BLaER1 (cell line): ENCODE measurements around the gene TUBD1.
A peak's percentile ranks its signal among the peaks of the same experiment; 100 is the strongest.
"Not testable (repeated sequence)": the region's sequence is repeated elsewhere in the genome, so short reads cannot be mapped to it uniquely, and the experiment has no call there.

Experiments used
- H3K27ac ChIP-seq: shearing (Covaris generic); formaldehyde crosslinking; 2 replicates; pipeline ENCODE4 v1.8.1; 2022
- H3K27me3 ChIP-seq: shearing (Covaris generic); formaldehyde crosslinking; 2 replicates; pipeline ENCODE4 v1.8.1; 2022
- H3K36me3 ChIP-seq: shearing (Covaris generic); formaldehyde crosslinking; 2 replicates; pipeline ENCODE4 v1.8.1; 2022
- H3K4me1 ChIP-seq: shearing (Covaris generic); formaldehyde crosslinking; 2 replicates; pipeline ENCODE4 v1.8.1; 2022
- H3K4me2 ChIP-seq: shearing (Covaris generic); formaldehyde crosslinking; 2 replicates; pipeline ENCODE4 v1.8.1; 2022
- H3K4me3 ChIP-seq: shearing (Covaris generic); formaldehyde crosslinking; 2 replicates; pipeline ENCODE4 v1.8.1; 2022
- H3K9ac ChIP-seq: shearing (Covaris generic); formaldehyde crosslinking; 2 replicates; pipeline ENCODE4 v1.8.1; 2022
- H3K9me3 ChIP-seq: shearing (Covaris generic); formaldehyde crosslinking; 2 replicates; pipeline ENCODE4 v1.8.1; 2022
- H4K20me1 ChIP-seq: shearing (Covaris generic); formaldehyde crosslinking; 2 replicates; pipeline ENCODE4 v1.8.1; 2022
- Cebpa-rat ChIP-seq: shearing (Covaris generic); IDR thresholded peaks from 2 replicates; pipeline ENCODE4 v1.8.1; 2022

TUBD1 gene

DNA sequence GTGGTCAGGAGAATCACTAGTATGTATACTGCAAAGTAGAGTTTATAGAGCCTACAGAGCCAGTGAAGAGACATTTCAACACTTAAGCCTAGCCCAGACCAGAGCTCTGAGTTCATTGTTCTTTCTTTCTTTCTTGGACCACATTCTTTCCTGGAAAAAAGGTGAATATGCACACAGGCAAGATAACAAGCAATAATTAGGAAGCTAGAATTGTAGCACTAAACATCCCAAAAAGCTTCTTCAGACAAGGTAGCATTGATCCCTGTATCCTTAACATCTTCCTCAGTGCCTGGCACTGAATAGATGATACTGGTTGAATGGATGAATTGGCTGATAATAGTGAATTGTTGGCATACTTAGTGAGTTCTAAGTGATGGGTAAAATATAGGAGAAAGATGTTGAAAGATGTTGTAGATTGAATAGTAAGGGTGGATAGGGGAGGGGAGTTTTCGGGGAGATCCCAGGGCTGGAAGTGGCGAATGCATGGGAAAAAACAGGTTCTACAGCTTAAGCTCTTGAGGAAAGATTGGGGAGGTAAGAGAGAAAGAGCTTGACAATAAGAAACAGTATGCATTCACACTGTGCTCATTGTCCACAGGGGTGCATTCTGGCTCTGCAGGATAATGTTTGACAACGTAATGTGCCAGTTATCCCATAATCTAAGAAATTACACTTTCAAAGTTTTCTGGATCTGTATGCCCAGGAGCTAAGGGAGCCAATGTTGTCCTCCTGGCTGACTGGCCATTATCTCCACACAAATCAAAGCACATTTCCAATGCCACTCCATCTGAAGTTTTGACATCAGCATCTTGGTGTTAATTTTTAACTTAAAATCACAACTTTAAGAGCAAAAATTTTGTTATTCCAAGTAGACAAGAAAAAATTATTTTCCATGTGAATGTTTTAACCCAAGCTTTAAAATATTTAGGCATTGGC, 35.6 kb downstream of the TUBD1 start:
- TF ChIP-seq Cebpa-rat: no peak
- H3K9ac ChIP-seq: no peak overlapping the region
- no peak overlapping the region for H3K4me2 ChIP-seq
- H3K9me3 ChIP-seq: no peaks in the 10 kb centered on the region
- H3K27ac ChIP-seq: no peak overlapping the region
- no peak overlapping the region for H3K4me3 ChIP-seq
- H3K4me1 ChIP-seq: no peaks in the 10 kb centered on the region
- H3K27me3 ChIP-seq: no peaks in the 10 kb centered on the region
- peaks cover 16% of the 10 kb centered on the region for H3K36me3 ChIP-seq
- no peaks in the 10 kb centered on the region for H4K20me1 ChIP-seq

DNA sequence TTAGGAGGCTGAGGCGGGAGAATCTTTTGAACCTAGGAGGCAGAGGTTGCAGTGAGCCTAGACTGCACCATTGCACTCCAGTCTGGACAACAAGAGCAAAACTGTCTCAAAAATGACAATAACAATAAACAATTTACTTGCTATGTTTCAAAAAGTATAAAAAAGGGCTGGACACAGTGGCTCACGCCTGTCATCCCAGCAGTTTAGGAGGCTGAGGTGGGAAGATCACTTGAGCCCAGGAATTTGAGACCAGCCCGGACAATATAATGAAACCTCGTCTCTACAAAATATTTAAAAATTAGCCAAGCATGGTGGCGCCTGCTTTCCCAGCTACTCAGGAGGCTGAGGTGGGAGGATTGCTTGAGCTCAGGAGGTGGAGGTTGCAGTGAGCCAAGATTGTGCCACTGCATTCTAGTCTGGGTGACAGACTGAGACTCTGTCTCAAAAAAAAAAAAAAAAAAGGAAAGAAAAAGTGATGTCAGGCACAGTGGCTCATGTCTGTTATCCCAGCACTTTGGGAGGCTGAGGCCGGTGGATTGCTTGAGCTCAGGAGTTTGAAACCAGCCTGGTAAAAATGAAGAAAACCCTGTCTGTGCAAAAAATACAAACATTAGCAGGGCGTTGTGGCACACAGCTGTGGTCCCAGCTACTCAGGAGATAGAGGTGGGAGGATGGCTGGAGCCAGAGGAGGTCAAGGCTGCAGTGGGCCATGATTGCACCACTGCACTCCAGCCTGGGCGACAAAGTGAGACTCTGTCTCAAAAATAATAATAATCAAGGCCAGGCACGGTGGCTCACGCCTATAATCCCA, 38.6 kb downstream of the TUBD1 start:
- H3K27ac ChIP-seq, H3K4me3 ChIP-seq, H3K4me2 ChIP-seq, H3K9ac ChIP-seq, H3K27me3 ChIP-seq, H3K4me1 ChIP-seq, H3K36me3 ChIP-seq, H3K9me3 ChIP-seq, H4K20me1 ChIP-seq: not testable (repeated sequence)

DNA sequence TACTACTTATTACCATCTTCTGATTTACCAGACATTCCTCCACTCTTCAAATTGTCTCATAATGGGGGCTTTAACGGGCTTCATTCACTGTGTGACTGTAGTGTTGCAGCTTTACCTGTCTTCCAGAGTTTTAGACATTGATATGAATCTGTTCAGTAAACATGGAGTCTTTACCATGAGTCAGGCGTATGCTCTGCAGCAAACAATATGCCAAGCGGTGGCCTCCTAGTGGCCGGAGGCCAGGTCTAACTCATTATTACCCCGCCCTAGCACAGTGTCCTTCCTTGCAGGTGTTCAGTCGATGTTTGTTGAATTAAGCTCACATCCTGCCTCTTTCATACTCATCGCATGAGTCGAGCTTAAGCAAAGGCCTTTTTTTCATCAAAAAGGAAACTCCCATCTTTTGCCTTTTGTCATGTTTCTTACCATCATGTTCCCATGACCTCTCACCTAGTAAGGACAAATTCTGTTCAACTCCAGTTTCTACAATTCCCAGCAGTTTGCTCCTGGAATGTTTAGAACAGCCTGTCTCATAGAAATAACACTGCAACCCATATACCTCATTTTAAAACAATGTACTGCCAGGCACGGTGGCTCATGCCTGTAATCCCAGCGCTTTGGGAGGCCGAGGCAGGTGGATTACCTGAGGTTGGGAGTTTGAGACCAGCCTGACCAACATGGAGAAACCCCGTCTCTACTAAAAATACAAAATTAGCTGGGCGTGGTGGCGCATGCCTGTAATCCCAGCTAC, 39.4 kb downstream of the TUBD1 start:
- Histone ChIP-seq H3K9ac (no peak overlapping the region), H3K27ac (no peak overlapping the region), H3K27me3 (no peaks in the 10 kb centered on the region), H3K36me3 (no peaks in the 10 kb centered on the region), H4K20me1 (no peaks in the 10 kb centered on the region), H3K4me2 (no peak overlapping the region), H3K9me3 (no peaks in the 10 kb centered on the region), H3K4me1 (peaks cover 9% of the 10 kb centered on the region), H3K4me3 (no peak overlapping the region)
- no peak for TF ChIP-seq Cebpa-rat

DNA sequence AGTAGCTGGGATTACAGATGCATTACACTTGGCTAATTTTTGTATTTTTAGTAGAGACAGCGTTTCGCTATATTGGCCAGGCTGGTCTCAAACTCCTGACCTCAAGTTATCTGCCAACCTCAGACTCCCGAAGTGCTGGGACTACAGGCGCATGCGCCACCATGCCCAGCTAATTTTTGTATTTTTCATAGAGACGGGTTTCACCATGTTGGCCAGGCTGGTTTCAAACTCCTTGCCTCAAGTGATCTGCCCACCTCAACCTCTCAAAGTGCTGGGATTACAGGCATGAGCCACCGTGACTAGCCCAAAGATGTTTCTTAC, 39.9 kb downstream of the TUBD1 start:
- not testable (repeated sequence) for H3K4me3 ChIP-seq, H3K9me3 ChIP-seq, H3K9ac ChIP-seq, H3K27ac ChIP-seq, H4K20me1 ChIP-seq, H3K4me1 ChIP-seq, H3K4me2 ChIP-seq, H3K36me3 ChIP-seq, H3K27me3 ChIP-seq

DNA sequence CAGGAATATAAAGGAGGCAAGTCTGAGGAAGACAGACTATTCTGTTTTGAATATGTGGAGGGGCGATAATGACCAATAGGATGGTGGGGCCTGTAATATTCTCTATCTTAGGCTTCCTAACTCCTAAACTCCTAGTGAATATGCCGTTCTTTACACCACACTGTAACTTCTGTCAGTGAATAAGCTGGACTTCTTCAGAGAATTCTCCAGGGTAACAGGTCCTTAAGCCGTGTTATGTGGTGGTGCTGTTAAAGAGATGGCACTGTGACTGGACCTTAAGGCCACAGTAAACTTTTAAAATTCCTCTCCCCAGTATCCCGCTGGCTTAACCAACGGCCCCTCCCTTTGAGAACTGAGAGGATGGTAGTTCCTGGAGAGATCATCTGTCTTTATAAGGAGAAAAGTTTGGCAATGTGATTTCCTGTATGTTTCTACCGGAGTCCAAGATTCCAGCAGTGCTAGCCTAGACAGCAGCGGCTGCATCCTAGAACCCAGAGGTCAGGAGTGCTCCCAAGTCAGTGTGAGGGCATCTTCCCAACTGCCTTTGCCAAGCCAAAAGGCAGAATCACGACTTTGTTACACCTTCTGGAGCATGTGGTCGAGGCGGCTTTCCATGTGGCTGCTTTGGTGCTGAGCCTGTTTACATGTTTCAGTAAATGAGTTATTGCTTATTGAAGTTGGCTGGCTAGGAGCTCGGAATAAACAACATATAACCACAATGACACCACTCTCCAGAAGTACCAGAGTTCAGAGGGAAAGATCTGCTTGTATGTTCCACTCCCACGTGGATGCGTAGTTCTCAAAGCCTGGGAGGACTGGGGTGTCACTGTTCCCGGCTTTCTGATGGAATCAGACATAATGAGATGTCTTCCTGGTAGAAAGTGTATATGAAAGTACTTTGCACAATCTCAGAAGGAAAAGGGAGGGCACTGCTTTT, 41.0 kb downstream of the TUBD1 start:
- Histone ChIP-seq H3K36me3 (no peaks in the 10 kb centered on the region), H3K9ac (no peak overlapping the region), H4K20me1 (no peaks in the 10 kb centered on the region), H3K4me2 (no peak overlapping the region), H3K27ac (no peak overlapping the region), H3K9me3 (no peaks in the 10 kb centered on the region), H3K4me3 (no peak overlapping the region), H3K27me3 (no peaks in the 10 kb centered on the region), H3K4me1 (peaks cover 9% of the 10 kb centered on the region)
- TF ChIP-seq Cebpa-rat: no peak

DNA sequence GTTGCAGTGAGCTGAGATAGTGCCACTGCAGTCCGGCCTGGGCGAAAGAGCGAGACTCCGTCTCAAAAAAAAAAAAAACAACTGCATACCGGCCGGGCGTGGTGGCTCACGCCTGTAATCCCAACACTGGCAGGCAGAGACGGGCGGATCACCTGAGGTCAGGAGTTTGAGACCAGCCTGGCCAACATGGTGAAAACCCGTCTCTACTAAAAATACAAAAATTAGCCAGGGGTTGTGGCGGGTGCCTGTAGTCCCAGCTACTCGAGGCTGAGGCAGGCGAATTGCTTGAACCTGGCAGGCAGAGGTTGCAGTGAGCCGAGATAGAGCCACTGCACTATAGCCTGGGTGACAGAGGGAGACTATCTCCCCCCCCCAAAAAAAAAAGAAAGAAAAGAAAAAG, 42.4 kb downstream of the TUBD1 start:
- not testable (repeated sequence) for H4K20me1 ChIP-seq, H3K27ac ChIP-seq, H3K27me3 ChIP-seq, H3K4me3 ChIP-seq, H3K36me3 ChIP-seq, H3K4me2 ChIP-seq, H3K9ac ChIP-seq, H3K9me3 ChIP-seq
- H3K4me1 ChIP-seq: peaks cover 23% of the 10 kb centered on the region

DNA sequence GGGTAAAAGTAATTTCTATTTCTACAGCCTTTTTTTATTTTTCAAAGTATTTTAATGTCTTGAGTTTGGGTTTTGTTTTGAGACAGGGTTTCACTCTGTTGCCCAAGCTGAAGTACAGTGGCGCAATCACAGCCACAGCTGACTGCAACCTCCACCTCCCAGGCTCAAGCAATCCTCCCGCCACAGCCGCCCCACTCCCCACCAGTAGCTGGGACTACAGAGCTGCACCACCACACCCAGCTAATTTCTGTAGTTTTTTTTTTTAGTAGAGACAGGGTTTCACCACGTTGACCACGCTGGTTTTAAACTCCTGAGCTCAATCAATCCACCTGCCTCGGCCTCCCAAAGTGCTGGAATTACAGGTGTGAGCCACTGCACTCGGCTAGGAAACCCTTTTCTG, 44.0 kb downstream of the TUBD1 start:
- Histone ChIP-seq H3K9me3 (no peaks in the 10 kb centered on the region), H3K36me3 (no peaks in the 10 kb centered on the region), H3K4me3 (no peak overlapping the region), H3K9ac (no peak overlapping the region), H4K20me1 (no peaks in the 10 kb centered on the region), H3K4me1 (peaks cover 23% of the 10 kb centered on the region), H3K4me2 (0 out of 2 replicates have a peak overlapping the region, but pooled peaks have one; percentile 11), H3K27ac (no peak overlapping the region), H3K27me3 (no peaks in the 10 kb centered on the region)
- peak; percentile 74; the same call in 1 of the 2 replicates for TF ChIP-seq Cebpa-rat

DNA sequence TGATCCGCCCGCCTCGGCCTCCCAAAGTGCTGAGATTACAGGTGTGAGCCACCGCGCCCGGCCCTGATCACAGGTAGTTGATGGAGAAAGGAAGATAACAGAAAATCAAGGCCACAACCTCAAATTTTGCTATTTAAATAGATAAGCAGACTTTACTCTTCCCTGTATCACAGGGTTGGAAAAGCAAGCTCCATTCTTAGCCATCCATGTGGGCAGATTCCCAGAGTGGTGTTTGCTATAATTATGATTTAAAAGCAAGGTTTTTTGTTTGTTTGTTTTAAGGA, 44.4 kb downstream of the TUBD1 start:
- TF ChIP-seq Cebpa-rat: no peak
- H3K4me1 ChIP-seq: peaks cover 23% of the 10 kb centered on the region
- no peaks in the 10 kb centered on the region for H4K20me1 ChIP-seq
- no peak overlapping the region for H3K9ac ChIP-seq
- H3K9me3 ChIP-seq: no peaks in the 10 kb centered on the region
- H3K27ac ChIP-seq: no peak overlapping the region
- no peak overlapping the region for H3K4me3 ChIP-seq
- H3K4me2 ChIP-seq: 0 out of 2 replicates have a peak overlapping the region, but pooled peaks have one; percentile 11
- no peaks in the 10 kb centered on the region for H3K27me3 ChIP-seq
- 0 out of 2 replicates have a peak, but pooled peaks cover 2% of the 10 kb centered on the region for H3K36me3 ChIP-seq
